Stimulated activated CD8-positive, alpha-beta memory T cell treated with anti-CD3 and anti-CD28 coated beads, Interleukin-4, amount 100 ng/mL, for 24 hours (primary cell): ENCODE measurements around the gene SEC24D.

Source experiments
- DNase-seq: peaks from one replicate; pipeline ENCODE4 v3.0.0-alpha.2; 2020; ENCODE audit warnings: low read depth

SEC24D gene

DNA sequence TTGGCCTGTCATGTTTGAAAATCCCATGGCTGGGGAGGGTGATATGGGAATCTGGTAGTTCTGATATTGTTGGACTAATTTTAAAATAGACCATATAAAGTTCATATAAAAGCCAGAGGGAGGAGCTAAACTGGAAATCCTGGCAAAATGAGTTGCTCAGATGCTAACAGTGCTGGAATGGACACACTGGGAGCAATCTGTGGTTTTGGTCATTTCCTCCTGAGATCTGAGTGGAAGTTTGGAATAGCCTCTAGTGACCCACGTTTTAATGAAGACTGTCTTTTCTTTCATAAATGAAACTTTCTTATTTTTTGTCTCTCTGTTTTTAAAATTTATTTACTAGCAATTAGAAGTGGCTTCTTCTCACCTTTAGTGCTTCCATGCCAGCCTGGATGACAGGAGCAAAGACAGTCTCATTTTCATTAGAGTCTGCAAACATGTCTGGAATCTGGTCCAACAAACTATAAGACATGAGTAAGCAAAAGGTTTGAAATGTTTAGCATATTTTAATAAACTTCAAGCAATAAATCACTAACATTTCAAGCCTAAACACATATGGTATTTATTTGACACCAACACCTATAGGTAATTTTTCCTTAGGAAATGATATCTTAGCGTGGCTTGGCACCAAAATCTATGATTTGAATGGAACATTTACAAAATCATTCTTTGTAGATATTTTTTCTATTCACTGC, 84.2 kb downstream of the SEC24D start:
- no peak for DNase-seq

GRCh38 chr4:118749347-118749988, 86.5 kb downstream of the SEC24D start:
- no peak for DNase-seq

DNA sequence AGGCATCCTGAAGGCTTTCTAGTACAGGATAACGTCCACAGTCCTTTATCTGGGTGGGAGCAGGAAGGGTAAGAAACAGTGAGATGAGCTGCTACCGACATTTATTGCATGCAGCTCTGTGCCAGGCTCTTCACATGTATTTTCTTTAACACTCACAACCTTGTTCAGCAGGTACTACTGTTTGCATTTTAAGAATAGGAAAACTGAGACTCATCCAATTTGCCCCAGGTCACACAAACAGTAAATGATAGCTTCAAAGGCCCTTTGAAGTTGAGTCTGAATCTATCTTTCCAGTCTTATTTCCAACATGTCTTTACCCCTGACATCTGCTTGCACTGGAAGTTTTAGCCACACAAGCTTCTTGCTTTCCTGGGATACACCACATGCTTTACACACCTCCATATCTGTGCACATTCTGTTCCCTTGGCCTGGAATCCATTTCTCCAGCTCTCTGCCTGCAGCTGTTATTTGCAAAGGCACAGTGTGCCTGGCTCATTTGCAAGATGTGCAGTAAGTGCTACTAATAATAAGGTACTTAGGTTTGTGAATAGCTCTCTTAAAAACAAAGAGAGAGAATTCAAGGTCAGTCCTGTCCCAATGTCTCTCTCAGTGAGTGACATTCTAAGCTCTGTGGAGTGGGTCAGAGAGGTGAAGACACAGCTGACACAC, 89.5 kb downstream of the SEC24D start:
- no peak for DNase-seq

DNA sequence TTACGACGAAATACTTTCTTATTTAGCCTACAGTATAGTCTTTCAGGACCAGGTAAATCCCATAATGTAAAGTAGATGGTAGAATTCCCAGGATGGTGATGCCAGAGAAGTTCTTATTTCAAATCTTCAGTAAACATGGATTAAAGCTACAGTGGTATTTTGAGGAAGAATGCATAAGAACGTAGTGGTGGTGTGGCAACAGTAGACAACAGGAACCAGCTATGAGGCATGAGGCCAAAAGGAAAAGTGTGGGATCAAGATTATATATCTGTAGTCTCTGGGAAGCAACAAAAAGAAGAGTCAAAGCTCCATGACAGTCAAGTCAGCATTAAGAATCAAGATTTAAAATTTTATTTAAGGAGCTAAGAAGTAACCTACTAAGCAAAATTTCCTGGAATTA, 90.6 kb downstream of the SEC24D start:
- DNase-seq, result no peak

DNA sequence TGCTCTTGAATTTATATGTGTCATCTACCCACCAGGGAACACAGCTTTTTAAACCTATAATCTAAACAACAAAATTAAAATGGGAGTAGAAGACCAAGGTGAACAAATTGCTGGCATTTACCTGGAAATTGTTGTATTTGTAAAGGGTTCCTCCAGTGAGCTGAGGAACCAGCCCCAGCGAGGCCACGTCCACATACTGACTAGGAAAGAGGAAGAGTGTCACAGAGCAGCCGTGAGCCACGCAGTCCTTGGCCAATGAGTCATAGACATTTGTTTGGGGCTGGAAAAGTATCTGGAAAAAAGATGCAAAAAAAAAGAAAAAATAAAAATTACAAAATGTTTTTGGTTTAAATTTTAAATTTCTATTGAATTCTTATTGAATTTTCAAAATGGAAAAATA, 92.1 kb downstream of the SEC24D start:
- no peak for DNase-seq

DNA sequence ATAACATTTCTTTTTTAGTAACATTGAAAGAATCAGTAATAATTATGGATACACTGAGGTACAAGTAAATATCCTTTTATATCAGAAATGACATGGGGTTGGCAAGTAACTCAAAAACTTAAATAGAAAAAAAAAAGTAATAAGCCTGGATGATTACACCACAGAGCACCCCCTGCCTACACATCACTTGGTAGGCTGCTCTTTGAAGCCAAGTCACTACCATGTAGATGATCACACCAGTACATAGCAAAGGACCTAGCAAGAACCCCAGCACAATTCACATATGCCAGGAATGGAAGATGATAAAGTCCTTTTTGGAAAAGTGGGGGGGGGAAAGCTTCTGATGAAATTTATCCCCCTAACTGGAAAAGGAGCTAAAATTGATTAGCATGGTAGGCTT, 93.9 kb downstream of the SEC24D start:
- no peak for DNase-seq

DNA sequence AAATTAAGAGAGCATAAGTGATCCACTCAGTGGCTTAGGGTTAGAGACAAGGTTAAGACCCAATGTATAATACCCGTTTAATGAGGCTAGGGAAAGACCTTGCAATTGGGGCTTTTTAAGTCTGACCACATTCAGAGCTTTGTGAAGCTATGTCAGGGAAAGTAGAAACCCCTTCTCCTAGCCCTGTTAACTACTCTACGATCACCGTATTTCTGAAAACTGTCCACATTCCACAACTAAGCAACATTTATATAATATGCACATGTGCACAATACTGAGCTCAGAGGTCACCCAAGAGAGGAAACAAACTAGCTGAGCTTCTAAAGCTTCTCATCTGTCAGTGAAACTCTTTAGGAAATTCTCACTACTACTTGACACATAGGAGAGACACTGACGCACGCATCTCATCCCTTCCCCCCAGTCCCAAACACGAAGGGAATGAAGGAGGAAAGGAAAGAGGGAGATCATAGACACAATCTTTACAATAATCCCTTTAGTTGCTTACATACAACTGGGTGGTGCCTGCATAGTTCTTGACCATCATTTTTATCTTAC, 94.5 kb downstream of the SEC24D start:
- DNase-seq, result no peak

GRCh38 chr4:118740869-118741268, 95.1 kb downstream of the SEC24D start:
- no peak for DNase-seq

DNA sequence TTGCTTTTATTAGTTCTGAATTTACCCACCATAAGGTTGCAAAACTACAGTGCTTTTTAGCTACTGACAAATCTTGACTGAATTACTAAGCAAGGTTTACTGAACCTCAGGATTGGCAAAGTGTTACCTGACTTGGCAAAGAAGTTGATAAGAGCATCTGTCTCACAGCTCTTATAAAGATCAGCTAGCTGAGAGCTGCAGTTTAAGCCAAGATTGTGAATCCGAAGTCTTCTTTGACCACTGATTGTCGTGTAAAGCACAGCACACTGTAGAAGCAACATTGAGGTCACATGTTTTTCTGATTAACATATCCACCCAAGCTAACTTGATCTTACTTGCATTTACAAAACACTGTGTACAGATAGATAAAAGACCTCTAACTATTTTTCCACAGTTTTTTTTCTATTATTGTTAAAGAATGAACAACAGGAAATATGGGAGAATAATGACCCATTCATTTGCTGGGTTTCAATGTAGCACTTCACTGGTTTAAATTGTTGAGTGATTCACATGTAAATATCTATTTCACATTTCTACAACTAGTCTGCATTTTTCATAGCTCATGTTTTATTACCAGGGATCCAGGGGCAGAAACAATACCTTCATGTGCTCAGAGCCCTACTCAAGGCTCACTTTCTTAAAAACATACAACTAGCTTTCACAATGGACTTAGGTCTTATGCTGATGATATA, 96.8 kb downstream of the SEC24D start:
- DNase-seq, result no peak

DNA sequence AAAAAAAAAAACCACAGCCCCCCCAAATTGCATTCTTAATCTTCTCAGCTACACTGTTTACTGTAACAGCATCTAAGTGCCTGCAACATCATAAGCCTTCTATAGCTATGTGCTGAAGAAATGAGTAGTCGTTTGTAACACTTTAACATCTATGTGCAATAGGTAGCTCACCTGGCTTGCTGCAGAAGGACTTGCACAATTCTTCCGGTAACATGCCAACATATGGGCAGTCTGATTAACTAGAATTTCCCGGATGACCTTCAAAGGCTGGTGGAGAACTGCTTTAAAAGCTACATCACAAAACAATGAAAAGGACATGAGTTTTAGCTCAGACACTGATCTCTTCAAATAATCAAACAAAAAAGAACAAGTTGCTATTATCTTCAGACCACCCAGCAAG, 97.8 kb downstream of the SEC24D start:
- DNase-seq, result no peak

- no peak for DNase-seq
Measured at GRCh38 chr4:118736900-118737299, 99.0 kb downstream of the SEC24D start.

DNA sequence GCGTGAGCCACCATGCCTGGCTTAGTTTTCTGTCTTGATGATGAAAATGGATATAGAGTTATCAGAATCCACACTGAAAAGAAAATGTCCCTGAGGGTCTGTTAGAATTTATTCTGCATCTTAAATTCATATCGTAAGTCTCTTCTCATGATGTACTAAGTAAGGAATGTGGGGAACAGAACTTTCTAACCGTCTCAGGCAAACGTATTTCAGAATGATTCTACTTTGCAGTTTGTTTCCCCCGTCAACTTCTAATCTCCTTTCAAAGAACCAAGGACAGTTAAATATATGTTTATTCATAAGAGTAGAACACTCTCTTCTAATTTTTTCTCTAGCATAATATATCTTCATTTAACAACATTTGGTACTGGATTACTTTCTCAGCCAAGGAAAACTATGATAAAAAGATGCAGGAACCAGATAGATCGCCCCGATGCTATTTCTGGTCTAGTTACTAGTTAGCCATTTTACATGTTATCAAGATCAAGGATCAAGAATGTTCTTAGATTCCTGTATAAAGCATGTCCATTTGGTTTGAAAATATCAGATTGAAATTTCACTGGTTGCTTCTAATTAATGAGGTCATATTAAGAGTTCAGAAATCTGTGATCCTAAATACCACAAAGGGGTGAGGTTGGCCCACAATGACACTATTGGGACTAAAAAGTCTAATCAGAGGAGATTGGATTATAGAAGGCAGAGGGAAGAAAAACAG, 101.3 kb downstream of the SEC24D start:
- DNase-seq, result no peak

DNA sequence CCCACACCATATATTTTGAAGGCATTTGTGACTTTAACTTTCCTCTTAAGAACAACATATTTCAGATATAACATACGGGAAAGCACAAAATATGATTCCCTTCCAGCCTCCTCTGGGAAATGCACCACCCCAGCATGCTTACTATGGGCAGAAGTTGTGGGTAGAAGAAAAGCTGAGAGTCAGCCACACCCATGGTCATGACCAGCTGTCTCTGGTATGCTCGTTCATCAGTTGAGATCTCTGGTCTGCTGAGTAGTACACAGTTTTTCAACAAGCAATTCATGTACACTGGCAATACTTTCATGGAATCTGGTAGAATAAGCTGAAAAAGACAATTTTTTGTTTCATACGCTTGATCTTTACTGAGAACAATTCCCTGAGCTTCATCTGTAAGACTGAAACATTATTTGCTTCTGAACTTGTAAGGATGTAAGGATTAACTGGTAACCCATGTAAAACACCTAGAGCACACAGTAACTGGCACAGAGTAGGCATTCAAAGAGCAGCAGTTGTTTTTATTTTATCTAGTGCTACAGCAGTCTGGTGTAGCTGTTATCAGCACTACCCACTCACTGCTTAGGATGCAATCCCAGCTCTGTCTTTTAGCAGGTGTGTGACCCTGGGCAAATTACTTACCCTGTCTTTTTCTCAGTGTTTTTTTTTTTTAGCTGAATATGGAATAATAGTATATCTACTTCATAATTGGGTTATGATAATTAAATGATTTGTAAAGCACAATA, 103.2 kb downstream of the SEC24D start:
- DNase-seq, result no peak

GRCh38 chr4:118730683-118731082, 105.2 kb downstream of the SEC24D start:
- DNase-seq, result no peak

DNA sequence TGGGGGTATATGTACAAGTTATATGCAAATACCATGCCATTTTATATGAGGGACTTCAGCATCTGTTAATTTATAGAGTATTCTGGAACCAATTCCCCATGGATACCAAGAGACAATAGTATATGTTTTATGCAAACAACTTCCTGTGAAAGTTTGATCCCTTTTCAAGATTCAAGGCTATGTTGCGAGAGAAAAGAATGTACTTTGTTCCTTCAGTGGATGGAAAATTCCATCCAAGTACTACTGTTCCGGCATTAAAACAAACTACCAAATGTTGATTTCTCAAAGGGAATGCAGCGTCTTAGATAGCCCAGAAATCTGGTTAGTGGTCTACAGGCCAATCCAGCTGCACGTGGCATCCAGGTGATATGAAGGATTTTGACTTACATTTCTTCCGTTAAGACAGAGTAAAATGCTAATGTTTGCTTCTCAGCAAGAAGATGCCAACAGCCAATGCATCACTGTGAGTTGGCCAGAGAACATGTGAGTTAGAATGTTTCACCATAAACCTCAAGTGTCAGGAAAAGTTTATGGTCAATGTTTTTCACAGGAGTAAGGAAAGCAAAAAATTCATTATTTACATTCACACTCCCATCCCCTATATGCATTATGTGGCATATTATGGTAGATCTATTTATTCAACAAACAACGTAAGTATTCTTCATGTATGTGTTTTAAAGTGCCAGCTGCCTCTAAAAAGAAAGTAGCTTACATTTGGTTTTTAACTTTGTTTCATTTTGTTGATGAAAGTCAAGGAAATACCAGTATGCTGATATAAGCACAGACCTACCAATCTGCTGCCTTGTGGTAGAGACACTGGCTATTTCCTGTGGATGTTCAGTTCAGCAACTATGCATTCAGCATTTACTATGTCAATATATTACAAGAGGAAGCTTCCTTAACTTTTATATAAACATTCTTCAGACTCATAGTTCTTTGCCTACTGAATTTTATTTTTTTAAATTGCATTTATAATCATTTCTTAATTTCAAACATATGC, 106.3 kb downstream of the SEC24D start:
- DNase-seq, result no peak

DNA sequence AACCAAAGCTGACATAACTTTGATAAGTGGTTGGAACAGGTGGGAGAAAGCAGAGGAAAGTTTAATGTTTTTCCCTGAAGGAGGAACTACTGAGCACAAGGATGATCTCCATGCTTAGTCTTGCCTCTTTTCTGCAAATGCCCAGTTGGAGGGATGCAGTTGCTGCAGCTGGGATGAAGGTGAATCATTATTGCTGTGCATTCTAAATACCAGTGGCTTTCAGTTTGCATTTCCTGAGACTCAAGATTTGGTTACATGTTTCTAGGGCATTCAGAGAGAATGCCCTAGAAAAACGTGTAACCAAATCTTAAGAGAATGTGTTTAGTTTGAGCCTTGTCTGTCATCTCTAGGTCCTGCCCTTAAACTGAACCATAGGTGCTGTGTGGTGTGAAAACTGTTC, 108.6 kb downstream of the SEC24D start:
- no peak for DNase-seq

DNA sequence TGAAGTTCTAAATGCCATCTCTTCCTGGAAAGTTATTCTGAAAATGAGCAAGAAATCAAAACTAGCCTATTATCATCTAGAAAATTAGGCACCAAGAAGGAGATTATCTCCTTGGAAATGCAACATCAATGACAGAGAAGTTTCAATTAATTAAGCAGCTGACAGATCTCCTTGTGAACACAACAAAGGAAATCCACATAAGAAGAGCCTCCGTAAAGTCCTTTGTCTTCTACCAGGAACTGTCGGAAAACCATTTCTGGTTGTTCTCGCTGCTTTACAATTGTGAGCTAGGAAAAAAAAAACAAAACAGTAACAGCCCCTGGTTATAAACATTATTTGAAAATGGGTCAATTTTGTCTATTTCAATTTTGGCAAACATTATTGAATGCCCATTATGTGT, 112.6 kb downstream of the SEC24D start:
- DNase-seq, result no peak

DNA sequence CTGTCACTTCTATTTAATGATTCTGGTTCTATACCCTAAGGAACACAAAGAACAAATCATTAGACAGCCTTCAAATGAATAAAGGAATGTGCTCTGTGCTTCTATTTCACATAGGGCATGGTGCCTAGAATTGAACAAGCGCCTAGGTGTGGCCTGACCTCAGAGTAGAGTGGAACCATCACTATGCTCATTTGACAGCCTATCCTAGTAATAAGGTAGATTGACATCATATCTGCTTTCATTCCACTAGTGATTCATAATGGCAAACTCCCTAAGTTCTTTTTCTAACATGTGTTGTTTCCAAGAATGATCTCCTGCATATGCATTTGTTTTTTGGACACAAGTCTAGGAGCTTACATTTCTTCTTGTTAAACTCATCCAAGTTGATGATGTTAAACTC, 114.2 kb downstream of the SEC24D start:
- DNase-seq, result no peak

- no peak for DNase-seq
Measured at GRCh38 chr4:118718511-118719170, 117.3 kb downstream of the SEC24D start.
